Memory B cell (primary cell): Measurements from ENCODE around the gene CNTN1.

Source experiments
- ATAC-seq: fragments of 150-1000 bp; cut with Tn5 transposase; 2 replicates; pipeline ENCODE4 v1.10.0; 2021; ENCODE audit warnings: low read depth, mild to moderate bottlenecking, moderate library complexity
- DNase-seq, 2 donors: peaks; one replicate each; pipeline ENCODE4 v3.0.0; 2022; ENCODE audit warnings: low spot score in 2 of 2
- H3K27ac Mint-ChIP-seq: one replicate; pipeline ENCODE4 v1.8.0; 2022; ENCODE audit warnings: mild to moderate bottlenecking, moderate library complexity, mixed read lengths
- H3K27me3 Mint-ChIP-seq: one replicate; pipeline ENCODE4 v1.8.0; 2022; ENCODE audit warnings: mixed read lengths
- H3K36me3 Mint-ChIP-seq: one replicate; pipeline ENCODE4 v1.8.0; 2022; ENCODE audit warnings: mild to moderate bottlenecking, mixed read lengths
- H3K4me1 Mint-ChIP-seq: one replicate; pipeline ENCODE4 v1.8.0; 2022; ENCODE audit warnings: mixed read lengths
- H3K4me3 Mint-ChIP-seq: one replicate; pipeline ENCODE4 v1.8.0; 2022; ENCODE audit warnings: mild to moderate bottlenecking, moderate library complexity, mixed read lengths
- H3K9me3 Mint-ChIP-seq: one replicate; pipeline ENCODE4 v1.8.0; 2022; ENCODE audit warnings: mixed read lengths

CNTN1 gene

DNA sequence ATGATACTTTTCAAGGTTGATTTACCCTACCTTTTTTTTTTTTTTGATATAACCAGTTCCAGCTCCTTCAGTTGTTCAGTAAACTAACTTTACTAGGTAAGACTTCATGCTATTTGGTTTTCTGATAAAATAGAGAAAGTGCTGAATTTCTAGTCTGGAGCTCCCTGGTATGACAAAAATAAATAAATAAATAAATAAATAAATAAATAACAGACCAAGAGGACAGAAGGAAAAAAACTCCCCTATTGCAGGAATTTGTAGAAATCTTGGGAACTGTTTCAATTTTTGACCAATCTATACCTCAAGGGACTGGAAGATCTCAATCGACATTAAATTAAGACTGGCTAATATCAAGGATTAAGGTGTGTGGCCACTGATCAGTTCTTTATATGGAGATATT is 265.2 kb downstream of the CNTN1 start:
- DNase-seq, result no peak
- H3K27ac Mint-ChIP-seq, result no peak overlapping the region
- no peak overlapping the region for H3K4me3 Mint-ChIP-seq
- no peaks in the 10 kb centered on the region for H3K9me3 Mint-ChIP-seq
- peaks cover 6% of the 10 kb centered on the region for H3K27me3 Mint-ChIP-seq
- H3K4me1 Mint-ChIP-seq, result no peaks in the 10 kb centered on the region
- no peaks in the 10 kb centered on the region for H3K36me3 Mint-ChIP-seq
- ATAC-seq, result no peak

DNA sequence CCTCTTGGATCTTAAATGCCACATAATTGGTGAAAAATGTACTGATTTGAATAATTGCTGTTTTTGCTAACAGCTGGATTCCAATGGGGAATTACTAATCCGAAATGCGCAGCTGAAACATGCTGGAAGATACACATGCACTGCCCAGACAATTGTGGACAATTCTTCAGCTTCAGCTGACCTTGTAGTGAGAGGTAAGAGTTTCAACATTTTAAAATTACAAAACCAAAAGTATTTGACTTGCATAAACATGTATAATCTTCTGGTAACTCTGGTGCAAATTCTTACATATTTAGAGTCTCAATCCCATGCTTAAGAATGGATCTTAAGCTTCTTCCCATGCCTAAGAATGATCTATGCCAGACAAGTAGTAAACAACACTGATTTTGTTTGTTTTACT is 266.8 kb downstream of the CNTN1 start:
- H3K4me1 Mint-ChIP-seq, result no peaks in the 10 kb centered on the region
- no peak overlapping the region for H3K27ac Mint-ChIP-seq
- ATAC-seq (no peak), DNase-seq (no peak)
- H3K4me3 Mint-ChIP-seq, result no peak overlapping the region
- no peaks in the 10 kb centered on the region for H3K9me3 Mint-ChIP-seq
- no peaks in the 10 kb centered on the region for H3K36me3 Mint-ChIP-seq
- H3K27me3 Mint-ChIP-seq, result peaks cover 6% of the 10 kb centered on the region

DNA sequence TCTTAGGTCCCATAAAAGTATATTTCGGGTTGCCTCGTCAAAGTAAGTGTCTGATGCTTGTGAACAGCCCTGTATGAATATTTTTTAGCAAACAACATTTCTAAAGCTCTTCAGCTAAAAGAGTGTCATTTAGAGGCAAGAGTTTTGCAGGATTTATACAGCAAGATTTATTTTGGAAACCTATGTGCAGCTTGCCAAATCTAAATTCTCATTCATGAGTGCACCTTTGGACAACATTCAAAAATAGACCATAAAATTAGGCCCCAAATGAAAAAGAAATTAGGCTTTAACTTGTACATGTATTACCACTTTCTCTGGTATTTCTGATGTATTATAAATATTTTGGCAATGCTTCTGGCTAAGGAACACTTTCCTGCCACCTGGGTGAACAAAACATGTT is 271.5 kb downstream of the CNTN1 start:
- no peak for DNase-seq
- no peak for ATAC-seq
- H3K36me3 Mint-ChIP-seq, result no peaks in the 10 kb centered on the region
- H3K4me1 Mint-ChIP-seq, result no peaks in the 10 kb centered on the region
- H3K9me3 Mint-ChIP-seq, result no peaks in the 10 kb centered on the region
- no peaks in the 10 kb centered on the region for H3K27me3 Mint-ChIP-seq
- no peak overlapping the region for H3K4me3 Mint-ChIP-seq
- no peak overlapping the region for H3K27ac Mint-ChIP-seq

DNA sequence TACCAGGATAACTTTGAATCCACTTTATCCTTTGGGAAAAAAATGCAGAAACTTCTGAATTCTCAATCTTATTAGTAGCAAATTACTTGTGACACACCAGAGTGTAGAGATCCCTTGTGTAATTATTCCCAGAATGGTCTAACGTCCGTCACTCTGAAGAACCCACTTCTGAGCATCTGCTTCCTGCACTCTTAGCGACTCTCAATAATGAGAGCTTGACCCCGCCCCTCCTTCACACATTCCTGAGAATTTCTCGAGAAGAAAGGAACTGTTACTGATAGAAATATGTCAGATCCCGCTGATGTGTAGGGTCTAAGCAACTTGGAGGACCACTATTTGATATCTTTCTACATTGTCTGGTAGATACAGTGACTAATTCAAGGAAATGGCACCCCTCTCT is 277.6 kb downstream of the CNTN1 start:
- no peaks in the 10 kb centered on the region for H3K27me3 Mint-ChIP-seq
- no peak for ATAC-seq
- no peak overlapping the region for H3K4me3 Mint-ChIP-seq
- H3K4me1 Mint-ChIP-seq, result no peaks in the 10 kb centered on the region
- DNase-seq, result no peak
- H3K36me3 Mint-ChIP-seq, result no peaks in the 10 kb centered on the region
- no peak overlapping the region for H3K27ac Mint-ChIP-seq
- H3K9me3 Mint-ChIP-seq, result no peaks in the 10 kb centered on the region

DNA sequence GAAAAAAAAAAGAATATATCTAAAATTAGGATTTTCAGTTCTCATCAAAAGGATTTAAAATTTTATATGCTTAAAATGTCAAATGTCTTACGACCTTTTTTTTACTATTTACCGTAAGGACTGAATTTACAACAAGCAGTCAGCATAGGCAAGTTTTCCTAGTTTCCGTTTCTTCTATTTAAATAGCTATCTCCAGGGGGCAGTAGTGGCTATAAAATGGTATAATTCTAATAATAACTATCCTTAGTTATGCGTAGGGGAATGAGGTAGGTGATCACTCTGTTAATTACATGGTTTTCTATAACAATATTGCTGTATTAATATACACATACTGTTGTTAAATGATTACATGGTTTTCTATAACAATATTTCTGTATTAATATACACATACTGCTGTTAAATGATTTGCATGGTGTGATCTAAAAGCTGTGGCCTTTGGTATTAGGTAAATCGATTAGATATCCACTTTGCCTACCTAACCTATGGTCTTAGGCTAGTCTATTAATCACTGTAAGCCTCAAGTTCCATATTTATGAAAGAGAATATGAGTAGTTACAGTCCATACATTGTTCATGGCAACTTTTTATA is 278.2 kb downstream of the CNTN1 start:
- H3K4me3 Mint-ChIP-seq, result no peak overlapping the region
- no peaks in the 10 kb centered on the region for H3K4me1 Mint-ChIP-seq
- DNase-seq (no peak), ATAC-seq (no peak)
- H3K36me3 Mint-ChIP-seq, result no peaks in the 10 kb centered on the region
- H3K27ac Mint-ChIP-seq, result no peak overlapping the region
- H3K9me3 Mint-ChIP-seq, result no peaks in the 10 kb centered on the region
- no peaks in the 10 kb centered on the region for H3K27me3 Mint-ChIP-seq

DNA sequence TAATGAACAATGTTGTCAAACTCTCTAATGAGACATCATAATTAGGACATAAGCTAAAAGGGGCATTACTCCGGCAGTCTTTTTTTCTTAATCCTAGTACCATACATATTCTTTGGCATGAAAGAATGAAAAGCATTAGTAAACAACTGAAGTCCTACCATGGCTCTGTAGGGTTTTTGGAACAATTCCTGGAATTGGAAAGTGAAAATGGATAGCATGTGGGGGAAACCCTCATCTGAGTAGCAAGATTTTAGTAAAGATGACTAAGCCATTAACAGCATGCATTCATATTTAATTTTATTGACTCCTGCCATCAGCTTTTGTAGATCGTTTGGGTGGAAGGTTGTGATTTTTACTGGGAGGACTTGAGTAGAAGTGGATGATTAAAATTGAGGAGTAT is 279.7 kb downstream of the CNTN1 start:
- Mint-ChIP-seq H3K27ac (no peak overlapping the region), H3K27me3 (no peaks in the 10 kb centered on the region), H3K4me3 (no peak overlapping the region), H3K4me1 (no peaks in the 10 kb centered on the region), H3K9me3 (no peaks in the 10 kb centered on the region), H3K36me3 (no peaks in the 10 kb centered on the region)
- DNase-seq, result no peak
- no peak for ATAC-seq

DNA sequence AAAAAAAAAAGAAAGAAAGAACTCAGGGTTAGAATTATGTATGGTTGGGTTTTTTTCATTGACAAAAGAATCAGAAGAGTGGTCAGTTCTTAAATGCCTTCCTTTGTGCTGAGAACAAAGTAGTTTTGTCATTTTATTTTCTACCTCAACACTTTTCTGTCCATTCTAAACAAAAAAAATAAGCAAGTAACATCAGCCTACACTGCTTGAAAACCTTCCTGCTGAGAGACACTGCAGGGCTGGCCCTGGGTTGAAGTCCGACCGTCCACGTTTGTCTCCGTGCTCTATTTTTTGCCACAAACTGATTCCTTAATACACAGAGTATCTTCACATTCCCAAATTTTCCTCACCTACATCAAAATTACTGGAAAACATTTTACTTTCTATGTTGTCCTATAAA is 284.3 kb downstream of the CNTN1 start:
- no peak overlapping the region for H3K4me3 Mint-ChIP-seq
- ATAC-seq (no peak), DNase-seq (no peak)
- no peaks in the 10 kb centered on the region for H3K4me1 Mint-ChIP-seq
- H3K36me3 Mint-ChIP-seq, result no peaks in the 10 kb centered on the region
- H3K9me3 Mint-ChIP-seq, result no peaks in the 10 kb centered on the region
- H3K27me3 Mint-ChIP-seq, result no peaks in the 10 kb centered on the region
- no peak overlapping the region for H3K27ac Mint-ChIP-seq

DNA sequence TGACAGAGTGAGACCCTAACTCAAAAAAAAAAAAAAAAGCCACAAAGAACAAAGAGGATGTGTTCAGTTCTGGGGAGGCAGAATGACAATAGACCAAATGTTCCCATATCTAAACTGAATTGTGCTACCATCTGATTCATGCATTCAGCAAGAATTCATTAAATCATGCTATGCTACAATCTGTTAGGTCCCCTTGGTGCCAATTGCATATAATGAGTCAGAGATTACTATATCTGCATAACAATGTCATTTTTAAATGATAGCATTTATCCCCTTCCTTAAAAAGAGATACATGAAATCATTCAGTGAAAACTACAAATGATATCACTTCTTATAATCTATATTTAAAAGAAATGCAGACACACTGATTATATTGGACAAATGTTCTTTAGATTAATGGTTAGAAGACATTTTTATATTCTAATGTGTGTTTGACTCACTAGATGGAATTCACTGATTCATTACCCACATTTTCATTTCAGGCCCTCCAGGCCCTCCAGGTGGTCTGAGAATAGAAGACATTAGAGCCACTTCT is 288.3 kb downstream of the CNTN1 start:
- H3K27me3 Mint-ChIP-seq, result no peaks in the 10 kb centered on the region
- H3K4me1 Mint-ChIP-seq, result no peaks in the 10 kb centered on the region
- no peak for DNase-seq
- H3K27ac Mint-ChIP-seq, result no peak overlapping the region
- no peak for ATAC-seq
- H3K9me3 Mint-ChIP-seq, result peaks cover 2% of the 10 kb centered on the region
- H3K36me3 Mint-ChIP-seq, result no peaks in the 10 kb centered on the region
- H3K4me3 Mint-ChIP-seq, result no peak overlapping the region

DNA sequence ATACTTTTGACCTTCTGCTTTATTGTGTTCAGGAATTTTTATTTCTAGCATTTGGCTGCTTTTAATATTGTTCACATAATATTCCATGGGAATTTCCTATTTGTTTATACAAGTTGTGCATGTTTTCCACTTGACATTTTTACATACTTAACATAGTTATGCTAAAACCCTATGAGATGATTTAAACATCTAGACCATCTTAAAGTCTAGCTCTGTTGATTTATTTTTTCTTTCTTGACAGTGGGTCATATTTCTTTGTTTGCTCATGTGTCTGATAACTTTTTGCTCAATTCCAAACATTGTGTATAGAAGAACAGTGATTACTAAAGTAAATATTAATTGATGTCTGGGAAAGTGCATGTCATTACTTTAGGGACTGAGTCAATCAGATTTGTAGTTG is 293.8 kb downstream of the CNTN1 start:
- H3K27me3 Mint-ChIP-seq, result peaks cover 2% of the 10 kb centered on the region
- peaks cover 6% of the 10 kb centered on the region for H3K9me3 Mint-ChIP-seq
- no peak for ATAC-seq
- H3K4me1 Mint-ChIP-seq, result no peaks in the 10 kb centered on the region
- DNase-seq, result no peak
- no peaks in the 10 kb centered on the region for H3K36me3 Mint-ChIP-seq
- H3K4me3 Mint-ChIP-seq, result no peak overlapping the region
- no peak overlapping the region for H3K27ac Mint-ChIP-seq

DNA sequence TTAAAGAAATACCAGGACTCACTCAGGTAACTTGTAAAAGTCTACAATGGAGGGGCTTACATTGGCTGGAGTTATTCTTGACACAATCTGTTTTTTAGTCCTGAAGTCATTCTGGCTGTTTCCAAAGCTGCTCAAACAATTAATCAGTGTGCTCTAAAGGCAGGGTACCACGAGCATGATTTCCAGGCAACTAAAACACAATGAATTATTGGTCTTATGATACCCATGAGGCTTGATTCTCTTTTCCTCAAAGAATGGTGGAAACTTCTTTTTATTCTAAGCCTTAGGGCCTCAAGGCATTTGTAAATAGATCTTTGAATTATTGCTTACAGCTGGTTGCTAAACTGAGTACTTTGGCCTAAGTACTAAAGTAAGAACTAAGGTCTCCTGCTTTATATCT is 296.1 kb downstream of the CNTN1 start:
- no peaks in the 10 kb centered on the region for H3K36me3 Mint-ChIP-seq
- no peaks in the 10 kb centered on the region for H3K4me1 Mint-ChIP-seq
- H3K9me3 Mint-ChIP-seq, result peaks cover 6% of the 10 kb centered on the region
- H3K4me3 Mint-ChIP-seq, result no peak overlapping the region
- DNase-seq (no peak), ATAC-seq (no peak)
- no peak overlapping the region for H3K27ac Mint-ChIP-seq
- H3K27me3 Mint-ChIP-seq, result peaks cover 2% of the 10 kb centered on the region

DNA sequence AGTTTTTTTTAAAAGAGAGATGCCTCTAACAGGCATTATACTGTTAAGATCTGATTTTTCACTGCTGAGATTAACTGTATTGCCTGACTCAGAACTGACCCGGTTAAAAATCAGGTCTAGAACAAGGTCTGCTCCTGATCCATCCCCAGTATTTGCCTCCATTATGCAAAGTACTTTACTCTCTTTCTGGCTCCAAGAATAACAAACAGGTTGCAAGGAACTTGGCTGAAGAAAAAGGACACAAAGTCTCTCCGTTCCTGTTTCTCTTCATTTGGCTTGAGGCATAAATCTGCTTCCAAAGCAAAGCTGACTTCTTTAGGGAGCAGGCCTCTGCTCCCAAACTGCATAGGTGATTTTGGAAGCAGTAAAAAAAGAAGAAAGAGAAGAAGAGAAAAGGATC is 296.6 kb downstream of the CNTN1 start:
- Mint-ChIP-seq H3K36me3 (no peaks in the 10 kb centered on the region), H3K4me3 (no peak overlapping the region)
- no peak for DNase-seq

DNA sequence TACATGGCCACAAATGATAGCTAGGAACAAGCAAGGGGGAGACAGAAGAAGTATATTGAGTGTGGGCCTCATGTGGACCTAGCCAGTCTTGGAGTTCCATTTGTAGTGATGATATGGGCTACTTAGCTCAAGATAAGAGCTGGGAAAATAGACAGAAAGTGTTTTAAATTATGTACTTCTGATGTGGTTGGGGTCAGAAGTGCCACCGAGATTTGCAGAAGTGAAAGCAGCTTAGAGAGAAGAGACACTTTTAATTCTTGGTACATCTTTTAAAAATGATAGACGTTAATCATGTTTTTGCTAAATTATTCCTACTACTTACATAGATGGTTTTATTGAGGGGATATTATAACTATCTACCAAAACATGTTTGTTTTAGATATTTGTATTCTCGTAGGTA is 297.5 kb downstream of the CNTN1 start:
- DNase-seq (no peak), ATAC-seq (no peak)
- Mint-ChIP-seq H3K36me3 (no peaks in the 10 kb centered on the region), H3K4me1 (no peaks in the 10 kb centered on the region), H3K9me3 (peaks cover 6% of the 10 kb centered on the region), H3K27me3 (peaks cover 2% of the 10 kb centered on the region), H3K27ac (no peak overlapping the region), H3K4me3 (no peak overlapping the region)

More for the DNA sequence above, 296.6 kb downstream of the CNTN1 start:
- Mint-ChIP-seq H3K4me1 (no peaks in the 10 kb centered on the region), H3K27ac (no peak overlapping the region), H3K9me3 (peaks cover 6% of the 10 kb centered on the region), H3K27me3 (peaks cover 2% of the 10 kb centered on the region)
- no peak for ATAC-seq

DNA sequence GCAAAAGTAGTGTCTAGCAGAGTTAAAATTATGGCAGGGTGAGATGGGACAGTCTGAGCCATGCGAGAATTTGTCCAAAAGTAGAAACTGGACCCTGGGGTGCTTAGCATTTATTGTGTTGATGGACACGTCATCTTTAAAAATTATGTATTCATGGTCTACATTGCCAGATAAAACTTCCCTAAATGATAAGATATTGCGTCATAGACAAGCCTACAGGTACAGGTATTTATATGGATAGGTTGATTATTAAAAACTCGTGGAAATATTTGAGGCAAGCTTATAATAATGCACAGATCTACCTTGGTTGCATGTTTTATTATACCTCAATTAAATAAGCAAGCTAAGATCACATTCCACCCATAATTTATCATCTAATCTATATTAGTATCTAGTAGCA is 299.9 kb downstream of the CNTN1 start:
- Mint-ChIP-seq H3K36me3 (no peaks in the 10 kb centered on the region), H3K27ac (no peak overlapping the region), H3K4me1 (no peaks in the 10 kb centered on the region), H3K9me3 (no peaks in the 10 kb centered on the region), H3K4me3 (no peak overlapping the region), H3K27me3 (peaks cover 2% of the 10 kb centered on the region)
- DNase-seq, result no peak
- ATAC-seq, result no peak

DNA sequence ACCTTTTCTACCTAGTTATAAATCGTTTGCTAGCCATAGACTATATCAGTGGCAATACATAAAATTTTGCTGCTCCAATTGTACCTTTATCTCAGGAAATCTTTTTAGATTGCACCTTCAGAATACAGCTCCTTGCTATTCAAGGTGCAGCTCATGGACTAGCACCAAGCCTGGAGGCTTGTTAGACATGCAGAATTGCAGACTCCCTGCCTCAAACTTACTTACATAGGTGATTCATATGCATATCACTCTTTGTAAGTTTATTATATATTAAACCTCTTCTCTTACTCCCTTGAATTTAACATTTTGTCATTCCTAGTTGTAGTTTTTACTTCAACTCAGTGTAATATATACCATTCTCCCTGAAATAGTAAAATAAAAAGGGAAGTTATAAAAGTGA is 300.4 kb downstream of the CNTN1 start:
- H3K9me3 Mint-ChIP-seq, result no peaks in the 10 kb centered on the region
- no peak overlapping the region for H3K4me3 Mint-ChIP-seq
- DNase-seq, result no peak
- no peak for ATAC-seq
- no peaks in the 10 kb centered on the region for H3K36me3 Mint-ChIP-seq
- H3K27me3 Mint-ChIP-seq, result no peaks in the 10 kb centered on the region
- no peak overlapping the region for H3K27ac Mint-ChIP-seq
- no peaks in the 10 kb centered on the region for H3K4me1 Mint-ChIP-seq

DNA sequence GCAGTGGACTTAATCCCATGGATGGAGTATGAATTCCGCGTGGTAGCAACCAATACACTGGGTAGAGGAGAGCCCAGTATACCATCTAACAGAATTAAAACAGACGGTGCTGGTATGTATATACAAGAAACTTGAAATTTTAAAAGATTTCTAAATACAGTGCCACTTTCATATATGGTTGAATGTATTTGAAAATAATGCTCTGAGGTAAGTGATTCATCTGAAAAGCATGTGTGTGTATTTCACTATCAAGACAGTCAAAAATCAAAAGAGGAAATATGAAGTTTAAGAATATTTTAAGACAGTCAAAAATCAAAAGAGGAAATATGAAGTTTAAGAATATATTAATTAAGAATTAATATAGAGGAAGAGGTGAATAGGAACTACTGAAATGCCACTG is 300.9 kb downstream of the CNTN1 start:
- Mint-ChIP-seq H3K4me3 (no peak overlapping the region), H3K27ac (no peak overlapping the region), H3K4me1 (no peaks in the 10 kb centered on the region), H3K36me3 (no peaks in the 10 kb centered on the region), H3K27me3 (no peaks in the 10 kb centered on the region), H3K9me3 (no peaks in the 10 kb centered on the region)
- DNase-seq (no peak), ATAC-seq (no peak)
